ENCODE data around the gene RUFY1. TPM values are rescaled to one million over a fixed set of nuclear protein-coding genes. Genes with fewer than 3 reads are reported as not detected.

Gene RUFY1
- total and polyA plus RNA-seq, 2 of the 13 experiments (the other 11 are each of a cell fraction or from before 2014, with no cell fraction given), result 19.9 to 31.9 TPM

DNA sequence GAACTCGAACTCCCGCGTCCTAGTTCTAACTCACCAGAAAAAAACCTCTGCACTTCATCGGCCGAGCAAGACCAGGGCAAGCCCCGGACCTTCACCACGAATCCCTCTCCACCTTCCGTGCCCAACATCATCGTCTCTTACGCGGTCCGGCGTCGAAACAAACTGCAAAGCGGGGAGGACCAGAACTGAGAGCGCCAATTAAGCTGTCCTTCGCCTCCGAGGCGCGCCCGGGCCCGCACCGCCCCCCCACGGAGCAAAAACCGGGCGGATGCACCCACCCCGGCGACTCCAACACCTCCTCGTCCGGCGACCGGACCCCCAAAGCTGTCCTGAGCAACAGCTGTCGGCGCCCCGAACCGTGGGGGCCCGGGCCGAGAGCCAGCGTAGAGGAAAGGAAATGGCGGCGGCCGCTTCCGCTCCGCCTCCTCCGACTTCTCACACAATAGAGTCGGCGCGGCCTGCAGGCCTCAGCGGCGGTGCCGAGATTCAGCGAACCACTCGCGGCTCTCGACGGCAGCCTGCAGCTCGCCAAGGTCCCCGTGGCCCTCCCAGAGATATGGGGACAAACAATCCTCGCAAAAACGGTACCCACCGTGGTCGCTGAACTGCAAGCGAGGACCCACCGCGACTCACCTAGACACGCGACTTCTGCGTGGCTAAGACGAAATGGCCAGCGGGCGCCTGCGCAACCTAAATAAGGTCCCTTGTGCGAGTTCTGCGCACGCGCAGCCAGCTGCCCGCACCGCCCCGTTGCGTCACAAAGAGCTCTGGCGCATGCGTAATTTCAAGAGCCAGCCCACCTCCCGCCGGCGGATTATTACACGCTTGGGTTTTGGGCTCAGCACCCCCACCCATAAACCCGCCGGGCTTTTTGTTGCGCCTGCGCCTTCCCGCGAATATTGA is 72.9 kb downstream of the RUFY1 start, which contains the start of gene HNRNPH1 (continued):
- TF ChIP-seq ZNF574 (CRISPR knock-in tag; IDR thresholded peaks at IDR 0.05) (peak; percentile 82), IKZF1 (IDR thresholded peaks at IDR 0.05) (no peak), PHB2 (IDR thresholded peaks at IDR 0.05; ENCODE audit: partially characterized antibody) (no peak), ZMYM3 (CRISPR knock-in tag; IDR thresholded peaks at IDR 0.05) (no peak), SRSF1 (optimal IDR thresholded peaks at IDR 0.05; ENCODE audit: low read depth, low read length) (peak; percentile 63), MED8 (CRISPR knock-in tag; IDR thresholded peaks at IDR 0.05; ENCODE audit: insufficient replicate concordance) (peak; percentile 82), PPARG (CRISPR knock-in tag; conservative IDR thresholded peaks at IDR 0.05) (no peak), ZC3H13 (CRISPR knock-in tag; IDR thresholded peaks at IDR 0.05) (peak; percentile 89), ZNF263 (CRISPR knock-in tag; IDR thresholded peaks at IDR 0.05) (peak; percentile 30; the same call in 1 of the 2 replicates), DR1 (CRISPR knock-in tag; IDR thresholded peaks at IDR 0.05) (peak; percentile 100), BATF2 (CRISPR knock-in tag; IDR thresholded peaks at IDR 0.05) (peak; percentile 53; the same call in 1 of the 2 replicates), ZKSCAN1 (IDR thresholded peaks at IDR 0.05; ENCODE audit: low read length) (peak; percentile 63; the same call in 1 of the 2 replicates)
- TF ChIP-seq, protein P1, sequence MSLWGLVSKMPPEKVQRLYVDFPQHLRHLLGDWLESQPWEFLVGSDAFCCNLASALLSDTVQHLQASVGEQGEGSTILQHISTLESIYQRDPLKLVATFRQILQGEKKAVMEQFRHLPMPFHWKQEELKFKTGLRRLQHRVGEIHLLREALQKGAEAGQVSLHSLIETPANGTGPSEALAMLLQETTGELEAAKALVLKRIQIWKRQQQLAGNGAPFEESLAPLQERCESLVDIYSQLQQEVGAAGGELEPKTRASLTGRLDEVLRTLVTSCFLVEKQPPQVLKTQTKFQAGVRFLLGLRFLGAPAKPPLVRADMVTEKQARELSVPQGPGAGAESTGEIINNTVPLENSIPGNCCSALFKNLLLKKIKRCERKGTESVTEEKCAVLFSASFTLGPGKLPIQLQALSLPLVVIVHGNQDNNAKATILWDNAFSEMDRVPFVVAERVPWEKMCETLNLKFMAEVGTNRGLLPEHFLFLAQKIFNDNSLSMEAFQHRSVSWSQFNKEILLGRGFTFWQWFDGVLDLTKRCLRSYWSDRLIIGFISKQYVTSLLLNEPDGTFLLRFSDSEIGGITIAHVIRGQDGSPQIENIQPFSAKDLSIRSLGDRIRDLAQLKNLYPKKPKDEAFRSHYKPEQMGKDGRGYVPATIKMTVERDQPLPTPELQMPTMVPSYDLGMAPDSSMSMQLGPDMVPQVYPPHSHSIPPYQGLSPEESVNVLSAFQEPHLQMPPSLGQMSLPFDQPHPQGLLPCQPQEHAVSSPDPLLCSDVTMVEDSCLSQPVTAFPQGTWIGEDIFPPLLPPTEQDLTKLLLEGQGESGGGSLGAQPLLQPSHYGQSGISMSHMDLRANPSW (CRISPR knock-in tag; IDR thresholded peaks at IDR 0.05; ENCODE audit: borderline replicate concordance), result 0 out of 2 replicates have a peak, but pooled peaks have one; percentile 29
- TF ChIP-seq, protein P2, sequence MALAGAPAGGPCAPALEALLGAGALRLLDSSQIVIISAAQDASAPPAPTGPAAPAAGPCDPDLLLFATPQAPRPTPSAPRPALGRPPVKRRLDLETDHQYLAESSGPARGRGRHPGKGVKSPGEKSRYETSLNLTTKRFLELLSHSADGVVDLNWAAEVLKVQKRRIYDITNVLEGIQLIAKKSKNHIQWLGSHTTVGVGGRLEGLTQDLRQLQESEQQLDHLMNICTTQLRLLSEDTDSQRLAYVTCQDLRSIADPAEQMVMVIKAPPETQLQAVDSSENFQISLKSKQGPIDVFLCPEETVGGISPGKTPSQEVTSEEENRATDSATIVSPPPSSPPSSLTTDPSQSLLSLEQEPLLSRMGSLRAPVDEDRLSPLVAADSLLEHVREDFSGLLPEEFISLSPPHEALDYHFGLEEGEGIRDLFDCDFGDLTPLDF (CRISPR knock-in tag; IDR thresholded peaks at IDR 0.05), result peak; percentile 12; the same call in 1 of the 2 replicates
- TF ChIP-seq, protein P3, sequence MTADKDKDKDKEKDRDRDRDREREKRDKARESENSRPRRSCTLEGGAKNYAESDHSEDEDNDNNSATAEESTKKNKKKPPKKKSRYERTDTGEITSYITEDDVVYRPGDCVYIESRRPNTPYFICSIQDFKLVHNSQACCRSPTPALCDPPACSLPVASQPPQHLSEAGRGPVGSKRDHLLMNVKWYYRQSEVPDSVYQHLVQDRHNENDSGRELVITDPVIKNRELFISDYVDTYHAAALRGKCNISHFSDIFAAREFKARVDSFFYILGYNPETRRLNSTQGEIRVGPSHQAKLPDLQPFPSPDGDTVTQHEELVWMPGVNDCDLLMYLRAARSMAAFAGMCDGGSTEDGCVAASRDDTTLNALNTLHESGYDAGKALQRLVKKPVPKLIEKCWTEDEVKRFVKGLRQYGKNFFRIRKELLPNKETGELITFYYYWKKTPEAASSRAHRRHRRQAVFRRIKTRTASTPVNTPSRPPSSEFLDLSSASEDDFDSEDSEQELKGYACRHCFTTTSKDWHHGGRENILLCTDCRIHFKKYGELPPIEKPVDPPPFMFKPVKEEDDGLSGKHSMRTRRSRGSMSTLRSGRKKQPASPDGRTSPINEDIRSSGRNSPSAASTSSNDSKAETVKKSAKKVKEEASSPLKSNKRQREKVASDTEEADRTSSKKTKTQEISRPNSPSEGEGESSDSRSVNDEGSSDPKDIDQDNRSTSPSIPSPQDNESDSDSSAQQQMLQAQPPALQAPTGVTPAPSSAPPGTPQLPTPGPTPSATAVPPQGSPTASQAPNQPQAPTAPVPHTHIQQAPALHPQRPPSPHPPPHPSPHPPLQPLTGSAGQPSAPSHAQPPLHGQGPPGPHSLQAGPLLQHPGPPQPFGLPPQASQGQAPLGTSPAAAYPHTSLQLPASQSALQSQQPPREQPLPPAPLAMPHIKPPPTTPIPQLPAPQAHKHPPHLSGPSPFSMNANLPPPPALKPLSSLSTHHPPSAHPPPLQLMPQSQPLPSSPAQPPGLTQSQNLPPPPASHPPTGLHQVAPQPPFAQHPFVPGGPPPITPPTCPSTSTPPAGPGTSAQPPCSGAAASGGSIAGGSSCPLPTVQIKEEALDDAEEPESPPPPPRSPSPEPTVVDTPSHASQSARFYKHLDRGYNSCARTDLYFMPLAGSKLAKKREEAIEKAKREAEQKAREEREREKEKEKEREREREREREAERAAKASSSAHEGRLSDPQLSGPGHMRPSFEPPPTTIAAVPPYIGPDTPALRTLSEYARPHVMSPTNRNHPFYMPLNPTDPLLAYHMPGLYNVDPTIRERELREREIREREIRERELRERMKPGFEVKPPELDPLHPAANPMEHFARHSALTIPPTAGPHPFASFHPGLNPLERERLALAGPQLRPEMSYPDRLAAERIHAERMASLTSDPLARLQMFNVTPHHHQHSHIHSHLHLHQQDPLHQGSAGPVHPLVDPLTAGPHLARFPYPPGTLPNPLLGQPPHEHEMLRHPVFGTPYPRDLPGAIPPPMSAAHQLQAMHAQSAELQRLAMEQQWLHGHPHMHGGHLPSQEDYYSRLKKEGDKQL (CRISPR knock-in tag; IDR thresholded peaks at IDR 0.05; ENCODE audit: low read depth), result no peak
